IgD-negative memory B cell (primary cell): ENCODE measurements around the gene ZIC3. TPM values are rescaled to one million over a fixed set of nuclear protein-coding genes. Genes with fewer than 3 reads are reported as not detected.
"Not testable (repeated sequence)": the region's sequence is repeated elsewhere in the genome, so short reads cannot be mapped to it uniquely, and the experiment has no call there.

Source experiments
- H3K27ac Mint-ChIP-seq, 3 donors: one replicate each; pipeline ENCODE4 v1.8.0; 2020 to 2022; ENCODE audit warnings: mild to moderate bottlenecking in 3 of 3, mixed read lengths in 3 of 3, moderate library complexity in 1 of 3
- H3K27me3 Mint-ChIP-seq: one replicate; pipeline ENCODE4 v1.8.0; 2021; ENCODE audit warnings: mixed read lengths
- H3K36me3 Mint-ChIP-seq: one replicate; pipeline ENCODE4 v1.8.0; 2020; ENCODE audit warnings: mild to moderate bottlenecking, mixed read lengths
- H3K4me1 Mint-ChIP-seq, 3 donors: one replicate each; pipeline ENCODE4 v1.8.0; 2020 to 2022; ENCODE audit warnings: mixed read lengths in 3 of 3, mild to moderate bottlenecking in 1 of 3
- H3K4me3 Mint-ChIP-seq, 4 donors: one replicate each; pipeline ENCODE4 v1.8.0; 2020 to 2022; ENCODE audit warnings: mild to moderate bottlenecking in 4 of 4, mixed read lengths in 4 of 4, moderate library complexity in 3 of 4
- H3K9me3 Mint-ChIP-seq, 3 donors: one replicate each; pipeline ENCODE4 v1.8.0; 2020 to 2021; ENCODE audit warnings: mixed read lengths in 3 of 3, mild to moderate bottlenecking in 1 of 3
- polyA plus RNA-seq: library from polyadenylated mRNA; unstranded; fragments of 300-500 nt; fragmentation: Illumina TruSeq; gene quantifications from one replicate; pipeline ENCODE4 v1.2.3, GENCODE V29; 2021

Gene ZIC3
- polyA plus RNA-seq, result not detected

- Mint-ChIP-seq H3K36me3 (no peaks in the 10 kb centered on the region), H3K9me3 (peaks cover 3 to 6% (median 3%) of the 10 kb centered on the region in 3 donors), H3K4me1 (peaks cover 0 to 3% (median 0%) of the 10 kb centered on the region in 3 donors), H3K27ac (no peak within 1 kb of the TSS), H3K27me3 (peaks cover 36% of the 10 kb centered on the region), H3K4me3 (no peak within 1 kb of the TSS)
Measured at GRCh38 chrX:137565921-137566745, at the start of gene ZIC3. Gene ZIC3 (plus strand): TSS chrX:137566127. CDS start chrX:137566692, 565 bp downstream.

GRCh38 chrX:137519459-137519858, 46.5 kb upstream of the ZIC3 start:
- Mint-ChIP-seq H3K27me3 (peaks cover under 1% of the 10 kb centered on the region), H3K4me3 (no peak overlapping the region), H3K27ac (no peak overlapping the region), H3K4me1 (no peaks in the 10 kb centered on the region), H3K36me3 (no peaks in the 10 kb centered on the region), H3K9me3 (no peaks in the 10 kb centered on the region)

GRCh38 chrX:137545711-137546651, 19.9 kb upstream of the ZIC3 start:
- Mint-ChIP-seq H3K4me3 (no peak overlapping the region), H3K9me3 (no peaks in the 10 kb centered on the region), H3K36me3 (no peaks in the 10 kb centered on the region), H3K4me1 (no peaks in the 10 kb centered on the region), H3K27me3 (peaks cover 22% of the 10 kb centered on the region), H3K27ac (no peak overlapping the region)

- Mint-ChIP-seq H3K4me3 (no peak overlapping the region), H3K4me1 (peaks cover 0 to 3% (median 0%) of the 10 kb centered on the region in 3 donors), H3K36me3 (no peaks in the 10 kb centered on the region), H3K27me3 (peaks cover 22% of the 10 kb centered on the region), H3K27ac (no peak overlapping the region), H3K9me3 (no peaks in the 10 kb centered on the region)
Measured at GRCh38 chrX:137547291-137547690, 18.6 kb upstream of the ZIC3 start.

GRCh38 chrX:137548261-137548660, 17.7 kb upstream of the ZIC3 start:
- Mint-ChIP-seq H3K27ac (no peak overlapping the region), H3K4me1 (peaks cover 0 to 3% (median 0%) of the 10 kb centered on the region in 3 donors), H3K4me3 (peak overlapping the region in 1 of 4 donors; percentile 60), H3K27me3 (peaks cover 22% of the 10 kb centered on the region), H3K9me3 (no peaks in the 10 kb centered on the region), H3K36me3 (no peaks in the 10 kb centered on the region)

GRCh38 chrX:137549073-137549472, 16.9 kb upstream of the ZIC3 start:
- H3K27me3 Mint-ChIP-seq, result peaks cover 22% of the 10 kb centered on the region
- no peak overlapping the region for H3K4me3 Mint-ChIP-seq
- no peak overlapping the region for H3K27ac Mint-ChIP-seq
- H3K9me3 Mint-ChIP-seq, result no peaks in the 10 kb centered on the region
- no peaks in the 10 kb centered on the region for H3K36me3 Mint-ChIP-seq
- peaks cover 0 to 3% (median 0%) of the 10 kb centered on the region in 3 donors for H3K4me1 Mint-ChIP-seq

- H3K27ac Mint-ChIP-seq, result no peak overlapping the region
- peaks cover 22% of the 10 kb centered on the region for H3K27me3 Mint-ChIP-seq
- H3K9me3 Mint-ChIP-seq, result no peaks in the 10 kb centered on the region
- no peaks in the 10 kb centered on the region for H3K36me3 Mint-ChIP-seq
- H3K4me1 Mint-ChIP-seq, result peaks cover 0 to 3% (median 0%) of the 10 kb centered on the region in 3 donors
- no peak overlapping the region for H3K4me3 Mint-ChIP-seq
Measured at GRCh38 chrX:137549851-137550664, 15.9 kb upstream of the ZIC3 start.

- Mint-ChIP-seq H3K27ac (no peak overlapping the region), H3K27me3 (peaks cover 18% of the 10 kb centered on the region), H3K4me3 (no peak overlapping the region), H3K36me3 (no peaks in the 10 kb centered on the region), H3K9me3 (no peaks in the 10 kb centered on the region), H3K4me1 (peaks cover 0 to 3% (median 0%) of the 10 kb centered on the region in 3 donors)
Measured at GRCh38 chrX:137550665-137551261, 15.2 kb upstream of the ZIC3 start.

- H3K4me1 Mint-ChIP-seq, H3K27ac Mint-ChIP-seq, H3K36me3 Mint-ChIP-seq, H3K4me3 Mint-ChIP-seq, H3K9me3 Mint-ChIP-seq: not testable (repeated sequence)
- H3K27me3 Mint-ChIP-seq, result peaks cover 12% of the 10 kb centered on the region
Measured at GRCh38 chrX:137552098-137552497, 13.8 kb upstream of the ZIC3 start.

GRCh38 chrX:137562096-137562495, 3.8 kb upstream of the ZIC3 start:
- H3K9me3 Mint-ChIP-seq, result peaks cover 1 to 4% (median 3%) of the 10 kb centered on the region in 3 donors
- peaks cover 25% of the 10 kb centered on the region for H3K27me3 Mint-ChIP-seq
- no peaks in the 10 kb centered on the region for H3K36me3 Mint-ChIP-seq
- no peak overlapping the region for H3K27ac Mint-ChIP-seq
- no peak overlapping the region for H3K4me3 Mint-ChIP-seq
- H3K4me1 Mint-ChIP-seq, result peaks cover 0 to 3% (median 2%) of the 10 kb centered on the region in 3 donors

GRCh38 chrX:137563681-137564651, 2.0 kb upstream of the ZIC3 start:
- Mint-ChIP-seq H3K4me1 (peaks cover 0 to 3% (median 0%) of the 10 kb centered on the region in 3 donors), H3K4me3 (no peak overlapping the region), H3K27me3 (peaks cover 35% of the 10 kb centered on the region), H3K36me3 (no peaks in the 10 kb centered on the region), H3K27ac (no peak overlapping the region), H3K9me3 (peaks cover 1 to 4% (median 3%) of the 10 kb centered on the region in 3 donors)

- H3K9me3 Mint-ChIP-seq, result peaks cover 3 to 6% (median 3%) of the 10 kb centered on the region in 3 donors
- peaks cover 37% of the 10 kb centered on the region for H3K27me3 Mint-ChIP-seq
- no peaks in the 10 kb centered on the region for H3K36me3 Mint-ChIP-seq
- no peak overlapping the region for H3K27ac Mint-ChIP-seq
- H3K4me3 Mint-ChIP-seq, result no peak overlapping the region
- peaks cover 0 to 3% (median 0%) of the 10 kb centered on the region in 3 donors for H3K4me1 Mint-ChIP-seq
Measured at GRCh38 chrX:137565318-137565904, 516 bp upstream of the ZIC3 start.
